OCI-LY3 (cell line): ENCODE data around the gene ATN1.

Source experiments
- H2AFZ ChIP-seq: fragments of 200-600, 300-600 bp; shearing (Covaris generic); 2 replicates; pipeline ENCODE4 v1.6.0; 2014; ENCODE audit warnings: antibody characterized with exemption, low read depth, low read length
- H3K27ac ChIP-seq: fragments of 200-600, 300-600 bp; sonication (generic); 2 replicates; pipeline ENCODE4 v1.5.1; 2014; ENCODE audit warnings: mild to moderate bottlenecking, low read length, moderate library complexity, mixed read lengths
- H3K27me3 ChIP-seq: fragments of 200-600, 300-600 bp; sonication (generic); 2 replicates; pipeline ENCODE4 v1.6.1; 2014; ENCODE audit warnings: low read depth, low read length, mixed read lengths
- H3K36me3 ChIP-seq: fragments of 200-600, 300-600 bp; sonication (generic); replicated peaks from 2 replicates; pipeline ENCODE3; 2014; ENCODE audit warnings: low read depth, low read length, mixed read lengths
- H3K4me1 ChIP-seq: fragments of 300-600, 200-600 bp; sonication (generic); 2 replicates; pipeline ENCODE4 v1.6.1; 2014; ENCODE audit warnings: low read length, mixed read lengths
- H3K4me2 ChIP-seq: fragments of 200-600, 300-600 bp; sonication (generic); 2 replicates; pipeline ENCODE4 v1.6.1; 2014; ENCODE audit warnings: low read length, mixed read lengths
- H3K4me3 ChIP-seq: fragments of 300-600, 200-600 bp; sonication (generic); 2 replicates; pipeline ENCODE4 v1.5.1; 2014; ENCODE audit warnings: antibody characterized with exemption, mild to moderate bottlenecking, low read length, moderate library complexity
- H3K79me2 ChIP-seq: fragments of 300-600, 200-600 bp; shearing (Covaris generic); 2 replicates; pipeline ENCODE4 v1.6.1; 2014; ENCODE audit warnings: mild to moderate bottlenecking, low read length, mixed read lengths
- H3K9ac ChIP-seq: fragments of 300-600, 200-600 bp; shearing (Covaris generic); 2 replicates; pipeline ENCODE4 v1.6.0; 2014; ENCODE audit warnings: mild to moderate bottlenecking, low read length, moderate library complexity
- H3K9me3 ChIP-seq: fragments of 200-600, 300-600 bp; shearing (Covaris generic); 2 replicates; pipeline ENCODE4 v1.6.1; 2014; ENCODE audit warnings: low read length, mixed read lengths; ENCODE audit not compliant: insufficient read depth
- H4K20me1 ChIP-seq: fragments of 200-600, 300-600 bp; sonication (generic); 2 replicates; pipeline ENCODE4 v1.6.1; 2016; ENCODE audit warnings: low read length, mixed read lengths; ENCODE audit not compliant: insufficient read depth
- EZH2phosphoT487 ChIP-seq: fragments of 200-600 bp; shearing (Covaris generic); IDR thresholded peaks from 2 replicates; pipeline ENCODE4 v1.6.1; 2018; ENCODE audit warnings: antibody characterized with exemption, mixed run types, low read depth
- TF ChIP-seq, protein P1 (sequence below): fragments of 200-600, 300-600 bp; sonication (generic); IDR thresholded peaks from 2 replicates; pipeline ENCODE4 v1.5.1; 2014; ENCODE audit warnings: antibody characterized with exemption, low read length, low read depth

Gene ATN1

DNA sequence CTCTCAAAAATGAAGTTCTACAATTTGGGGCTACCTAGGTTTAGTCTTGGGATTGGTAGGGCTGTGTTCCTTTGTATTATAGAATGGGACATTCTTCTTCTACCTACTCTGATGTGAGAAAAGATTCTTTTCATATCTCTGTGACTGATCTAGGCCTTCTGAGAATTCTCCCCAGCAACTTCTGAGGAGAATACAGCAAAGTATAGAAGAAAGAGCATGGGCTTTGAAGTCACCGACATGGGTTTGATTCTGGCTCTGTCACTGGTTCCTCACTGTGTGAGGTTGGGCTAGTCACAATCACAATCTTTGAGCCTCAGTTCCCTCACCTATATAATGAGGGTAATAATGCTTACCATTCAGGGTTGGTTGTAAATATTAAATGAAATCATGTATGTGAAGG is 5.0 kb downstream of the ATN1 start:
- no peaks in the 10 kb centered on the region for H3K9me3 ChIP-seq
- no peaks in the 10 kb centered on the region for H3K27me3 ChIP-seq
- H3K36me3 ChIP-seq: peaks cover 13% of the 10 kb centered on the region
- peaks cover 18% of the 10 kb centered on the region for H3K4me1 ChIP-seq
- no peak overlapping the region for H3K9ac ChIP-seq
- no peak overlapping the region for H3K4me2 ChIP-seq
- peaks cover 52% of the 10 kb centered on the region for H3K79me2 ChIP-seq
- TF ChIP-seq, protein P1, sequence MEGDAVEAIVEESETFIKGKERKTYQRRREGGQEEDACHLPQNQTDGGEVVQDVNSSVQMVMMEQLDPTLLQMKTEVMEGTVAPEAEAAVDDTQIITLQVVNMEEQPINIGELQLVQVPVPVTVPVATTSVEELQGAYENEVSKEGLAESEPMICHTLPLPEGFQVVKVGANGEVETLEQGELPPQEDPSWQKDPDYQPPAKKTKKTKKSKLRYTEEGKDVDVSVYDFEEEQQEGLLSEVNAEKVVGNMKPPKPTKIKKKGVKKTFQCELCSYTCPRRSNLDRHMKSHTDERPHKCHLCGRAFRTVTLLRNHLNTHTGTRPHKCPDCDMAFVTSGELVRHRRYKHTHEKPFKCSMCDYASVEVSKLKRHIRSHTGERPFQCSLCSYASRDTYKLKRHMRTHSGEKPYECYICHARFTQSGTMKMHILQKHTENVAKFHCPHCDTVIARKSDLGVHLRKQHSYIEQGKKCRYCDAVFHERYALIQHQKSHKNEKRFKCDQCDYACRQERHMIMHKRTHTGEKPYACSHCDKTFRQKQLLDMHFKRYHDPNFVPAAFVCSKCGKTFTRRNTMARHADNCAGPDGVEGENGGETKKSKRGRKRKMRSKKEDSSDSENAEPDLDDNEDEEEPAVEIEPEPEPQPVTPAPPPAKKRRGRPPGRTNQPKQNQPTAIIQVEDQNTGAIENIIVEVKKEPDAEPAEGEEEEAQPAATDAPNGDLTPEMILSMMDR: no peak
- TF ChIP-seq EZH2phosphoT487: no peak
- H3K27ac ChIP-seq: no peak overlapping the region
- no peaks in the 10 kb centered on the region for H4K20me1 ChIP-seq
- H2AFZ ChIP-seq: no peak overlapping the region
- H3K4me3 ChIP-seq: no peak overlapping the region

DNA sequence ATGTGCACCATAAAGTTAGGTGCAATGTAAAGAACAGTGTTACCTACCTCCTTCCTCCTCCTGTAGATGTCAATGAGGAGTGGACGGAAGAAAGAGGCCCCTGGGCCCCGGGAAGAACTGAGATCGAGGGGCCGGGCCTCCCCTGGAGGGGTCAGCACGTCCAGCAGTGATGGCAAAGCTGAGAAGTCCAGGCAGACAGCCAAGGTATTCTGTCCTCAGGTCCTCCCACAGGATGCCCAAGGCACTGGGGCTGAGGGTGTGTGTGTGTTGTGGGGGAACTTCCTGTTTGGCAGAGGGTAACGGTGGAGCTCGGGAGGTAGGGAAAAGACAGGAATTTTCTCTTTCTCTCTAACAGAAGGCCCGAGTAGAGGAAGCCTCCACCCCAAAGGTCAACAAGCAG is 6.4 kb downstream of the ATN1 start:
- no peak overlapping the region for H3K4me3 ChIP-seq
- no peaks in the 10 kb centered on the region for H3K27me3 ChIP-seq
- peaks cover 16% of the 10 kb centered on the region for H3K4me1 ChIP-seq
- no peak overlapping the region for H3K27ac ChIP-seq
- H3K79me2 ChIP-seq: peaks cover 44% of the 10 kb centered on the region
- TF ChIP-seq EZH2phosphoT487: no peak
- TF ChIP-seq, protein P1: no peak
- peaks cover 13% of the 10 kb centered on the region for H3K36me3 ChIP-seq
- H3K9me3 ChIP-seq: no peaks in the 10 kb centered on the region
- H3K4me2 ChIP-seq: no peak overlapping the region
- no peaks in the 10 kb centered on the region for H4K20me1 ChIP-seq
- H2AFZ ChIP-seq: no peak overlapping the region
- no peak overlapping the region for H3K9ac ChIP-seq

DNA sequence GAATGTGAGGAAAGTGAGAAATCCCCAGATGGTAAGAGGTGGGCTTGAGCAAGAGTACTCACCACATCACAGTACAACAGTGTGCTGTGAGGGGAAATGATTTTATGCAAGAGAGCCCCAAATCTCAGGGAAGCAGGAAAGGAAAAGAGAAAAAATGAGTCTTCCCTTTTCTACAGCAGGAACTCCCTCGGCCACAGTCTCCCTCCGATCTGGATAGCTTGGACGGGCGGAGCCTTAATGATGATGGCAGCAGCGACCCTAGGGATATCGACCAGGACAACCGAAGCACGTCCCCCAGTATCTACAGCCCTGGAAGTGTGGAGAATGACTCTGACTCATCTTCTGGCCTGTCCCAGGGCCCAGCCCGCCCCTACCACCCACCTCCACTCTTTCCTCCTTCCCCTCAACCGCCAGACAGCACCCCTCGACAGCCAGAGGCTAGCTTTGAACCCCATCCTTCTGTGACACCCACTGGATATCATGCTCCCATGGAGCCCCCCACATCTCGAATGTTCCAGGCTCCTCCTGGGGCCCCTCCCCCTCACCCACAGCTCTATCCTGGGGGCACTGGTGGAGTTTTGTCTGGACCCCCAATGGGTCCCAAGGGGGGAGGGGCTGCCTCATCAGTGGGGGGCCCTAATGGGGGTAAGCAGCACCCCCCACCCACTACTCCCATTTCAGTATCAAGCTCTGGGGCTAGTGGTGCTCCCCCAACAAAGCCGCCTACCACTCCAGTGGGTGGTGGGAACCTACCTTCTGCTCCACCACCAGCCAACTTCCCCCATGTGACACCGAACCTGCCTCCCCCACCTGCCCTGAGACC is 7.8 kb downstream of the ATN1 start:
- no peak for TF ChIP-seq EZH2phosphoT487
- TF ChIP-seq, protein P1: no peak
- Histone ChIP-seq H3K9ac (no peak overlapping the region), H4K20me1 (no peaks in the 10 kb centered on the region), H3K4me3 (peak overlapping the region; percentile 92; the same call in 1 of the 2 replicates), H3K27me3 (no peaks in the 10 kb centered on the region), H3K4me2 (no peak overlapping the region), H3K27ac (no peak overlapping the region), H3K36me3 (peaks cover 13% of the 10 kb centered on the region), H3K79me2 (peaks cover 32% of the 10 kb centered on the region), H3K4me1 (peaks cover 14% of the 10 kb centered on the region), H2AFZ (no peak overlapping the region), H3K9me3 (no peaks in the 10 kb centered on the region)

DNA sequence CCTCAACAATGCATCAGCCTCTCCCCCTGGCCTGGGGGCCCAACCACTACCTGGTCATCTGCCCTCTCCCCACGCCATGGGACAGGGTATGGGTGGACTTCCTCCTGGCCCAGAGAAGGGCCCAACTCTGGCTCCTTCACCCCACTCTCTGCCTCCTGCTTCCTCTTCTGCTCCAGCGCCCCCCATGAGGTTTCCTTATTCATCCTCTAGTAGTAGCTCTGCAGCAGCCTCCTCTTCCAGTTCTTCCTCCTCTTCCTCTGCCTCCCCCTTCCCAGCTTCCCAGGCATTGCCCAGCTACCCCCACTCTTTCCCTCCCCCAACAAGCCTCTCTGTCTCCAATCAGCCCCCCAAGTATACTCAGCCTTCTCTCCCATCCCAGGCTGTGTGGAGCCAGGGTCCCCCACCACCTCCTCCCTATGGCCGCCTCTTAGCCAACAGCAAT is 8.5 kb downstream of the ATN1 start:
- no peaks in the 10 kb centered on the region for H3K9me3 ChIP-seq
- H3K9ac ChIP-seq: peak overlapping the region; percentile 96; the same call in 1 of the 2 replicates
- H3K27me3 ChIP-seq: no peaks in the 10 kb centered on the region
- peak overlapping the region; percentile 92 for H3K4me3 ChIP-seq
- H3K4me1 ChIP-seq: peaks cover 14% of the 10 kb centered on the region
- peaks cover 13% of the 10 kb centered on the region for H3K36me3 ChIP-seq
- peak overlapping the region; percentile 92 for H3K4me2 ChIP-seq
- TF ChIP-seq, protein P1: no peak
- TF ChIP-seq EZH2phosphoT487: no peak
- H2AFZ ChIP-seq: no peak overlapping the region
- peak overlapping the region; percentile 75 for H3K27ac ChIP-seq
- H4K20me1 ChIP-seq: no peaks in the 10 kb centered on the region
- H3K79me2 ChIP-seq: peaks cover 27% of the 10 kb centered on the region
